C4-2B (cell line): Measurements from ENCODE around the gene VAV3.

Source experiments
- H3K27ac ChIP-seq: fragments of 450-650 bp; 2 replicates; pipeline ENCODE4 v1.5.1; 2017
- CTCF ChIP-seq: fragments of 450-650 bp; conservative IDR thresholded peaks from 2 replicates; pipeline ENCODE4 v1.5.1; 2017; ENCODE audit warnings: mild to moderate bottlenecking
- ZFX ChIP-seq: fragments of 450-650 bp; IDR thresholded peaks from 2 replicates; pipeline ENCODE4 v1.6.1; 2017

The VAV3 gene

GRCh38 chr1:107972391-107973180 is 7.6 kb upstream of the VAV3 start:
- TF ChIP-seq CTCF (no peak), ZFX (no peak)
- no peak overlapping the region for H3K27ac ChIP-seq

GRCh38 chr1:107966550-107966949 is 1.6 kb upstream of the VAV3 start:
- TF ChIP-seq ZFX (no peak), CTCF (no peak)
- H3K27ac ChIP-seq, result no peak overlapping the region

- no peak overlapping the region for H3K27ac ChIP-seq
These were observed 457 bp downstream of the VAV3 start for GRCh38 chr1:107964336-107965109.

GRCh38 chr1:107963601-107964335 is 1.2 kb downstream of the VAV3 start:
- no peak for TF ChIP-seq CTCF
- no peak for TF ChIP-seq ZFX
- H3K27ac ChIP-seq, result no peak overlapping the region

More at GRCh38 chr1:107964336-107965109, 457 bp downstream of the VAV3 start:
- TF ChIP-seq CTCF, result no peak
- TF ChIP-seq ZFX, result no peak

- H3K27ac ChIP-seq, result no peak overlapping the region
- TF ChIP-seq ZFX, result no peak
- no peak for TF ChIP-seq CTCF
These were observed 2.0 kb downstream of the VAV3 start for GRCh38 chr1:107963008-107963407.

- no peak overlapping the region for H3K27ac ChIP-seq
- no peak for TF ChIP-seq ZFX
- no peak for TF ChIP-seq CTCF
These were observed 10.1 kb downstream of the VAV3 start for GRCh38 chr1:107954719-107955415.
